ENCODE results near the gene LDB2.

LDB2 gene

DNA sequence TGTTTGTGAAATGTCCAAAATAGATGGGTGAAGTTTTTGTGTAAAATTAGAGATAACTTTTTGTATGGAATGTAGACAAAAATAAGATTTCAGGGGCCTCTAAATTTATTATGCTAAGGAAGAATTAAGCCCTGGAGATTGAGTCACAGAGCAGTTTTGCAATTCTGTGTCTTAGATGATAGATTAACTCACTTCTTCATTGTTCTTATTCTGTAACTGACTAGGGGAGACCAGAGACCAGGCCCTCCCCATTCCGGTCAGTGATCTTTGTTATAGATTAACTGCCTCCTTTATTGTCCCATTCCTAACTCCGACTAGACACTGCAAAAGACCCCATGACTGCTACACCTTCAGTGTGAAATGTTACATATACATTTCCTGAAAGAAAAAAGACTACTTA lies 433.8 kb downstream of the LDB2 start:
- DNase-seq (ENCODE audit: low read depth), result no peak
- no peak overlapping the region for H3K4me3 ChIP-seq (ENCODE audit: low read depth, low read length)
- TF ChIP-seq CTCF (IDR thresholded peaks at IDR 0.05; ENCODE audit: insufficient read depth, low read depth, low read length, missing control alignments), result no peak

DNA sequence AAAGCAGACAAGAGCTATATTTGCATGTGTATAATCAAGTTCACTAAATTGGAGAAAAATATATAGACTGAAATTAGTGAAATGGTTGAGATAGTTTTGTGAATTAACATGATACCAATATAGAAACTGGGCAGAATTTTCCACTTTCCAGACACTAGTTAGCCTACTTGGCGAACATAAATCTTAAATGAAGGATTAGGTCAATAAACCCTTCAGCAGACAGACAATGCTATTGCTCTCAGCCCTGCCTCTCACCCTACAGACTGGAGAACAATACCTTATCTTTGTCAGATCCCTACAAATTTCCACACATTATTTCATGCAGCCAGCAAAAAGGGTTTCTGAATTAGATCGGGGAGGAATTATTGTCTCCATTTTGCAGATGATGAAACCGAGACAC lies 435.8 kb downstream of the LDB2 start:
- TF ChIP-seq CTCF (IDR thresholded peaks at IDR 0.05; ENCODE audit: insufficient read depth, low read depth, low read length, missing control alignments), result no peak
- H3K4me3 ChIP-seq (ENCODE audit: low read depth, low read length), result no peak overlapping the region
- no peak for DNase-seq (ENCODE audit: low read depth)

DNA sequence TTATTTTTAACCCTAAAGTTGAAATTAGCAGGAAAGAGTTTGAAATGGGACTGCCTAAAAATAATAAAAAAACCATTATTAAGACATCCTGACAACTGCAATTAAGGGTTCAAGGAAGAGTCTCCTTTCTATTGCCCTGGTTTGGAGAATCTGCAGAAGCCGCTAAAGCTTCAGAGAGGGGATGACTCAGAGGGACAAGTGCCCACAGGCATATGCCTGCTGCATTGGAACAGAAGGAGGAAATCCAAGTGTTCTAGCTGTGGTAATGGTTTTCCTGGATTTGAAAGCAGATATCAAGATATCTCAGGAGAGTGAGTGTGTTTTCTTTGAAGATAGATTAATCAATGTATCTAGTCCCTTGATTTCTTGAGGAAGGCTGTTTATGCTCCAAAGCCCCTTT lies 437.1 kb downstream of the LDB2 start:
- TF ChIP-seq CTCF (IDR thresholded peaks at IDR 0.05; ENCODE audit: insufficient read depth, low read depth, low read length, missing control alignments), result no peak
- DNase-seq (ENCODE audit: low read depth), result no peak

DNA sequence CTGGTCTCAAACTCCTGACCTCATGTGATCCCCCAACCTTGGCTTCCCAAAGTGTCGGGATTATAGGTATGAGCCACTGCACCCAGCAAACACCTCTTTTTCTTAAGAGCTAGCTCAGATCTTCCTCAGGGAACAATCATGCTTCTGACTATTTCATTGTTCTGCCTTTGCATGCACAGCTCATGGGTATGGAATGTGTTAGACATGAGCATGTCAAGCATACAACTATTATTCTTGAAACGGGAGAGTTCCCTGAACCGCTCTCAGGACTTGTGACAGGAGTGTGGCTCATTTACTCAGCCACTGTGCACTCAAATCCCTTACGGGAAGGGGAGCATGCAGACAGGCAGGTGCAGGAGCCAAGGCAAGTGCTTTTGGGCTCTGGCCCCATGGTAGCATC lies 440.5 kb downstream of the LDB2 start:
- no peak for TF ChIP-seq CTCF (IDR thresholded peaks at IDR 0.05; ENCODE audit: insufficient read depth, low read depth, low read length, missing control alignments)
- H3K4me3 ChIP-seq (ENCODE audit: low read depth, low read length), result no peak overlapping the region
- DNase-seq (ENCODE audit: low read depth), result no peak

More for the DNA sequence above, 437.1 kb downstream of the LDB2 start:
- H3K4me3 ChIP-seq (ENCODE audit: low read depth, low read length), result no peak overlapping the region

Data from GM12865 (cell line).